ENCODE measurements around the gene PRKCB.

DNA sequence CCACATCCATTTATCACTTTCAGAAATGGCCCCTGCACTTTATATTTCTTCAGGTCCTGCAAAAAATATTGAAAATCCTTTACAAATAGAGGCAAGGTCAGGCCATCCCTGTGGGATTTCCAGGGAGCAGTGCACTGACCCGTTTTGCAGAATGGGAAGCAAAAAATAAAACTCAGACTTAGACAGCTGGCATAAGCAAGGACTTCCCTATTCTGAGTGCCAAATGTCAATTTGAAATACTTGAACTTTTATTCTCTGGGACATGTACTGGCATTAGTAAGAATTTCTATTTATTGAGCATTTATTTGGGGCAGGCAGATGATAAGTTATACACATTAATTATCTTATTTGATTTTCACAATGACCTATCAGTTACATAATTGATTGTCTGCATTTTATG lies 32.4 kb downstream of the PRKCB start:
- TF ChIP-seq CTCF (IDR thresholded peaks at IDR 0.05 in 2 of 3, conservative IDR thresholded peaks at IDR 0.05 in 1 of 3; ENCODE audit: borderline replicate concordance in 1 of 3, insufficient read depth in 1 of 3, low read depth in 2 of 3, low read length in 2 of 3), result no peak
- TF ChIP-seq POLR2AphosphoS5 (IDR thresholded peaks at IDR 0.05; ENCODE audit: low read depth, low read length), result no peak

Measured in HCT116 (cell line).